ENCODE measurements around the gene BMS1.
A peak's percentile ranks its signal among the peaks of the same experiment; 100 is the strongest.
"Not testable (repeated sequence)": the region's sequence is repeated elsewhere in the genome, so short reads cannot be mapped to it uniquely, and the experiment has no call there.

Gene BMS1, protein sequence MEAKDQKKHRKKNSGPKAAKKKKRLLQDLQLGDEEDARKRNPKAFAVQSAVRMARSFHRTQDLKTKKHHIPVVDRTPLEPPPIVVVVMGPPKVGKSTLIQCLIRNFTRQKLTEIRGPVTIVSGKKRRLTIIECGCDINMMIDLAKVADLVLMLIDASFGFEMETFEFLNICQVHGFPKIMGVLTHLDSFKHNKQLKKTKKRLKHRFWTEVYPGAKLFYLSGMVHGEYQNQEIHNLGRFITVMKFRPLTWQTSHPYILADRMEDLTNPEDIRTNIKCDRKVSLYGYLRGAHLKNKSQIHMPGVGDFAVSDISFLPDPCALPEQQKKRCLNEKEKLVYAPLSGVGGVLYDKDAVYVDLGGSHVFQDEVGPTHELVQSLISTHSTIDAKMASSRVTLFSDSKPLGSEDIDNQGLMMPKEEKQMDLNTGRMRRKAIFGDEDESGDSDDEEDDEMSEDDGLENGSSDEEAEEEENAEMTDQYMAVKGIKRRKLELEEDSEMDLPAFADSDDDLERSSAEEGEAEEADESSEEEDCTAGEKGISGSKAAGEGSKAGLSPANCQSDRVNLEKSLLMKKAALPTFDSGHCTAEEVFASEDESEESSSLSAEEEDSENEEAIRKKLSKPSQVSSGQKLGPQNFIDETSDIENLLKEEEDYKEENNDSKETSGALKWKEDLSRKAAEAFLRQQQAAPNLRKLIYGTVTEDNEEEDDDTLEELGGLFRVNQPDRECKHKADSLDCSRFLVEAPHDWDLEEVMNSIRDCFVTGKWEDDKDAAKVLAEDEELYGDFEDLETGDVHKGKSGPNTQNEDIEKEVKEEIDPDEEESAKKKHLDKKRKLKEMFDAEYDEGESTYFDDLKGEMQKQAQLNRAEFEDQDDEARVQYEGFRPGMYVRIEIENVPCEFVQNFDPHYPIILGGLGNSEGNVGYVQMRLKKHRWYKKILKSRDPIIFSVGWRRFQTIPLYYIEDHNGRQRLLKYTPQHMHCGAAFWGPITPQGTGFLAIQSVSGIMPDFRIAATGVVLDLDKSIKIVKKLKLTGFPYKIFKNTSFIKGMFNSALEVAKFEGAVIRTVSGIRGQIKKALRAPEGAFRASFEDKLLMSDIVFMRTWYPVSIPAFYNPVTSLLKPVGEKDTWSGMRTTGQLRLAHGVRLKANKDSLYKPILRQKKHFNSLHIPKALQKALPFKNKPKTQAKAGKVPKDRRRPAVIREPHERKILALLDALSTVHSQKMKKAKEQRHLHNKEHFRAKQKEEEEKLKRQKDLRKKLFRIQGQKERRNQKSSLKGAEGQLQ

DNA sequence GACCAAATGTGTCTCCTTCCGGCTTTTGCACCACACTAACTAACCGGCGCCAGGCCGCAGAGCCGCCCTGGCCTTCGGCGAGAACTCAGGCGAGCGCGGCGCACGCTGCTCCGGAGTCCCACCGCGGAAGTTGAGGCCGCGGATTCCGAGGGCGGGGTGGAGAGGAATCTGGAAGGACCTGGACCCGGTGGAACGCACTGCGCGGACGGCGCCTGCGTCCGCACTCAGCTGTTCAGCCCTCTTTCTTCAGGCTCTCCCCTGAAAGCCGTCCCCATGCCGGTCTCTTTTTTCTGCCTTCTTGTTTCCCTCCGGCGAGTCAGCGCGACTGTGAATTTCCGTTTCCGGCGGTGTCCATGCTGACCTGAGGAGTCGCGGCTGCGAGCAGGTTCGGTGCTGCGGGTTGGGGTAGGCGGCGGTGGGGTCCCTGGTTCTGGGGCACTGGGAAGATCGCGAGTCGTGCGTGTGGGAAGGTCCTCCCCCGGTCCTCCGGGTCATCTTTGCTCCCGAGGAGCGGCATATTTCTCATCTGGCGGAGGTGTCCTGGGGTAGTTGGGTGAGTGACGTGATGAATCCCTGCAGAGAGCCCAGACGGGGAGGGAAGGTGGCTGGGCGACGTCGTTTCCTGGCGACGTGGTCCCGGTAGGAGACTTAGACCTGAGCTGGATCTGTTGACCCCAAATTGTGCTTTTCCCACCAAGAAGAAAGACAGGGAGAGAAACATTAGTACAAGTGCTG, at the start of gene BMS1:
TSS of gene BMS1 (plus strand) at position 350 of the 735 bp plus-strand sequence. CDS start 1,600 bp downstream, outside the sequence.
- DNase-seq: peak; percentile 87
- peak; percentile 94 for ATAC-seq

DNA sequence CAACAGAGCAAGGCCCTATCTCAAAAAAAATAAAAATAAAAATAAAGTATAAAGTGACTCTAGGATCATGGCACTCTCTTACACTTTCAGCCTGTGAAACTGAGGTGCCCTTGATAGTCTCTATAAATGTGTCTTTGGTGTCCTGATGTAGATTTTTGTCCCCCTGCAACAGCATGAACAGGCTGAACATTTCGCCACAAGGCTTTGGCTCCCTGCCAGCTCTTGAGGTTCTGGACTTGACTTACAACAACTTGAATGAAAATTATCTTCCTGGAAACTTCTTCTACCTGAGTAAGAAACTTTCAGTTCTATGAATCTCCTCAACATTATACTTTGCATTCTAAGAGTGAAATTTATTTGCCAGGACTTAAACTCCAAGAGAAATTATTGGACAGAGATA, 48.1 kb upstream of the BMS1 start:
- ATAC-seq: no peak
- peak; percentile 5 for DNase-seq

DNA sequence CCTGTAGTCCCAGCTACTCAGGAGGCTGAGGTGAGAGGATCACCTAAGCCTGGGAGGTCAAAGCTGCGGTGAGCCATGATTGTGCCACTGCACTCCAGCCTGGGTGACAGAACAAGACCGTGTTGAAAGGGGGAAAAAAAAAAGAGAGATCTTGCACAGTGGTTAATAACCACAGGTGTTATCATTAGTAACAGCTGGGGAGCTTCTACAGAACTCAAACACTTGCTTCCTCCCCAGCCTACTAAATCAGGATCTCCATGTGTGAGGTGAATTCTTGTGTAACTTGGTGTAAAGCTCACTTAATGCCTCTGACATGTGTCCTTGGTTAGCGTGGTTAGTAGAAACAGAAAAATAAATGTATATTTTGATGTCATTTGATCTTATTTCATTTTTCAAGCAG, 43.9 kb upstream of the BMS1 start:
- ATAC-seq: no peak
- no peak for DNase-seq

DNA sequence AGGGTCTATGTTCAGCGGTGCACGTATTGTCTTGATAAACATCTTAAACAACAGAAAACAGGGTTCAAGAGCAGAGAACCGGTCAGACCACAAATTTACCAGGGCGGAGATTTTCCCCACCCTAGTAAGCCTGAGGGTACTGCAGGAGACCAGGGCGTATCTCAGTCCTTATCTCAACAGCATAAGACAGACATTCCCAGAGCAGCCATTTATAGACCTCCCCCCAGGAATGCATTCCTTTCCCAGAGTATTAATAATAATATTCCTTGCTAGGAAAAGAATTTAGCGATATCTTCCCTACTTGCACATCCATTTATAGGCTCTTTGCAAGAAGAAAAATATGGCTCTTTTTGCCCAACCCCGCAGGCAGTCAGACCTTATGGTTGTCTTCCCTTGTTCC, 41.1 kb upstream of the BMS1 start:
- not testable (repeated sequence) for DNase-seq, ATAC-seq

DNA sequence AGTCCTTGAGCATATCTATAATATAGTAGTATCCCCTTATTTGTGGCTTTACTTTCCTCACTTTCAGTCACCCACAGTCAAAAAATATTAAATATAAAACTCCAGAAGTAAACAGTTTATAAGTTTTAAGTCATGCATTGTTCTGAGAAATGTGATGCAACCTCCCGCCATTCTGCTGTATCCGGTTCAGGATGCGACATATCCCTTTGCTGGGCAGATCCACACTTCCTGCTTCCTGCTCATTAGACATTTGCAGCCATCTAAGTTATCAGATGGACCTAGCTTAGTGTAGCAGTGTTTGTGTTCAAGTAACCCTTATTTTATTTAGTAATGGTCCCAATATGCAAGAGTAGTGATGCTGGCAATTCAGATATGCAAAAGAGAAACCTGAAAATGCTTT, 38.9 kb upstream of the BMS1 start:
- ATAC-seq (no peak), DNase-seq (no peak)

DNA sequence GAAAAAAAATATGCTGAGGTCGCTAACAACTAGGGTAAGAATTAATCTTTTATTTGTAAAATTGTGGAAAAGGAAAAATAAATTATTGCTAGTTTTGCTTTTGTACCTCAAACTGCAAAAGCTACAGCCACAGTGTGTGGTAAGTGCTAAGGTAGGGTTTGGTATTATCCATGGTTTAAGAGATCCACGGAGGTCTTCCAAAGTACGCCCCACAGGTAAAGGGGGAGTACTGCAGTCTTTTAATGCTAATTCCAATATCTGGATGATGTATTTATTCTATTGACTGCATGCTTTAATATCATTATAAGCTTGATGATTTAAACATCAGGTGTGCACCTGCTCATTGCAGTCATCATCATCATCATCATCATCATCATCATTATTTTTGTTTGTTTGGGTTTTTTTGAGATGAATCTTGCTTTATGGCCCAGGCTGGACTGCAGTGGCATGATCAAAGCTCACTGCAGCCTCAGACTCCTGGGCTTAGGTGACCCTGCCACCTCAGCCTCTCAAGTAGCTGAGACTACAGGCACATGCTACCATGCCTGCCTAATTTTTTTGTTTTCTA, 38.4 kb upstream of the BMS1 start:
- ATAC-seq (no peak), DNase-seq (no peak)

DNA sequence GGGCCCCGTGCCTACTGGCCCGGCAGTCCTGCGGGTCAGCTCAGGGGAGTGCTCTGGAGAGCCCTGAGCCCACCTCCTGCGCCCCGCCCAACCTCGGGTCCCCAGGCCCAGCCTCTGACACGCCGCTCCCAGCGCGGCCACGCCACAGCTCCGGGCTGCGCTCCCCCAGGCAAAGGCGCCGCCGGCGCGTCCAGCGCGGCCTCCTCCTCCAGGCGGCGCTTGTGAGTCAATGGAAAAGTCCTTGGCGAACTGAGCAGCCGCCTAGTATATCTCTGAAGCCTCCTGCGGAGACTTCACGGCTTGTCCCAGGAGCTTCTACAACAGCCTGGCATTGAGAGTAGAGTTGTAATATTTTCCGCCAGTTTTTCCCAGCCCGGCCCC, 29.5 kb upstream of the BMS1 start:
- peak; percentile 79 for ATAC-seq
- peak; percentile 85 for DNase-seq

DNA sequence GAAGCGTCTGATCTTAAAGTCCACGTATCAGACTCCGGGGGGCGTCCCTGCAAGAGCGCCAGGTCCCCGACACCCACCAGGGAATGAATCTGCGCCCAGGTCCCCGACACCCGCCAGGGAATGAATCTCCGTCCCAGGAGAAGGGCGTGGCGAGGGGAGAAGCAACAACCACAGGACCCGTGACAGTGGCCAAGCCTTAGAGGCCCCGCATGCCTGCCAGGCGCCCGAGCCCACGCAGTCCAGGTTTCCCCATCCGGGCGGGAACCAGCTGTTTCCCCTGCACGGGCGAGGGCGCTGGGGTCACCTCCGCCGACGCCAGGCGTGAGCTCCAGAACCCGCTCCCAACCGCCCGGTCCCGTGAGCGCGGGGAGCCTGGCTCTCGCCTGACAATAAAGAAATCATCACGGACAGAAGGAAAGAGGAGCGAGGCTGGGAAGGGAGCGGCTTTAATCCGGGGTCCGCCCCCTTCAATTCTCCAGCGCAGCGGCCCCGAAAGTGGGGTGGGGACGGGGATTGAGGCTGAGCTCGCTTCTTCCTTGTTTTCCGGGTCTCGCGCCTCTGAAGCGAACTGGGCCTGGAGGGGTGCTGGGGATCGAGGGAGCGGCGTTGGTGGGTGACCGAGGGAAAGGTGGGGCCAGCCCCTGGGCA, 29.0 kb upstream of the BMS1 start:
- DNase-seq: peak; percentile 22
- ATAC-seq: peak; percentile 14

DNA sequence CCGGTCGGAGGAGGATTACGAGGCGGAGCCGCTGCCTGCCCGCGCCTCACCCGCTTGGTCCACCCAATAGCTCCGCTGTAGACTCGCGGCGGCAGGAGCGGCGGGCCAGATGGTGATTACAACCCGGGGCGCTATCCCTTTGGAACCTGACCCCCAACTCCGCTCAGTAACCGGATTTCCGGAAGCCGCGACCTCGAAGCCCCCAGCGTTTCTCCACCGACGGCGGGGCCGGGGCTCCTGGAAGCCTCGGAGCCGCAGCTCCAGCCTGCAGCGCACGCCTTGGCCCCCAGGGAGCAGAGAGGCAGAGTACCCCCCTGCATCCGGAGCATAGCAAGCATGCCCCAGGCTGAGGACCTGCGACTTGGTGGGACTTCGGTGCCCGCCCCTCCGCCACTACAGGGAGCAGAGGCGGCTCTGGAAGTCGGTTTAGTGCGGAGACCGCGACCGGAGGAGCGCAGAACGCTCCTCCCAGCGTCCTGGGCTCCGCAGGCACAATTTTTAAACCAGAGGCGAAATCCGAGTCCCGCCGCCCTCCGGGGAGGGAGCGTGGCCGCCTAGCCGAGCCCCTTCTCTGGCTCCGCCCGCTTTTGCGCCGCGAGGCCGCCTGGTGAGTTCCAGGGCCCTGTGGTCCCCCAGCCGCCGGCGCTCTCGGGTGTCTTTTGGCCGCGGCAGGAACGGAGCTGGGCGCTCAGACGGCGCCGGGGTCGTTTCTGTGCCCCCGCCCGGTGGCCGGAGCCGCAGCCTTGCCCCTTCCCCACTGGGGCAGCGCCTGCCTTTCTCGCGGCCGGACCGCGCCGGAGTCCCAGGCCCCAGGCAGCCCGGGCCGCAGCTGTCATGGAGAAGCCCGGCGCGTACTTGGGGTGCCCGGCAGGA, 28.2 kb upstream of the BMS1 start:
- peak; percentile 32 for ATAC-seq
- peak; percentile 37 for DNase-seq

DNA sequence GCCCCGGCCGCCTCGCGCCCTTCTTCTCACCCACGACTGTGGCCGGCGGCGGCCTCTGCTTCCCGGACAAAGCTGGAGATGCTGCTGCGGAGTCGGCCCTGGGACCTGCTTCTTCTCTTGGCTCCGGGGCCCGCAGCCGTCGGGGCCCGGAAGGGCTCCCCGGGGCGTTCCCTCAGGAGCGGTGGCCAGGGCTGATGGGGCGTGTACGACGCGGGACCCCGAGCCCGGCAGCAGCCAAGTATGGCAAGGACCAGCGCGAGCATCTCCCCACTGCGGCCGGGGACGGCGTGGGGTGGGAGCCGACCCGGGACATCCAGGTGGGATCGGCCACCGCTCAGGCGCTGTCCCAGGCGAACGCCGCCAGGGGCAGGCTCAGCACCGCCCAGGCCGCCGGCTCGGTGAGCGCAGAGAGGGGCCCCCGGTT, 27.6 kb upstream of the BMS1 start:
- DNase-seq (peak; percentile 10), ATAC-seq (no peak)

DNA sequence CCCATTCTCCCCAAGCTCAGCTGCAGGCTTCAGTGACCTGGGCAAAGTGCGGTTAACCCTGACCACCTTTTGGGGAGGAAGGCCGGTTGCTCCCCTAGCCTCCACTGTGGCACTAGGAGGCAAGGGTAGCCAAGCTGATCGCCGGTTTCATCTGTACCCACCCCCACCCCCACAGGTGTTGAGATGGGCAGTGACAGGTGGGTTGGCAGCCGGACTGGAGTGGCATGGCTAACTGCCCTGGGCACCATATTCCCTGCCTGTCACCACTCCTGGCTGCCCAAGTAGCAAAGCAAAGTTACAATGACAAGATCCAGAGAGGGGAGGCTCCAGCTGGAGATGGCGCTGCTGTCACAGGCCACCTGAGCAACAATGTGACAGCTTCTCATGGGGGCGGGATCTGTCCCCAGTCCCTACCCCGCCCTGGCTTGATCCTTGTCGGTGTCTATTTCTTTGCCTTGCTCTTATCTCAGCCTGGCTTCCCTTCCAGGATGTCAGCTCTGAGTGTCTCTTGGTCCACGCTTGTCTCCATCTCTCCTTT, 27.0 kb upstream of the BMS1 start:
- no peak for ATAC-seq
- DNase-seq: no peak

DNA sequence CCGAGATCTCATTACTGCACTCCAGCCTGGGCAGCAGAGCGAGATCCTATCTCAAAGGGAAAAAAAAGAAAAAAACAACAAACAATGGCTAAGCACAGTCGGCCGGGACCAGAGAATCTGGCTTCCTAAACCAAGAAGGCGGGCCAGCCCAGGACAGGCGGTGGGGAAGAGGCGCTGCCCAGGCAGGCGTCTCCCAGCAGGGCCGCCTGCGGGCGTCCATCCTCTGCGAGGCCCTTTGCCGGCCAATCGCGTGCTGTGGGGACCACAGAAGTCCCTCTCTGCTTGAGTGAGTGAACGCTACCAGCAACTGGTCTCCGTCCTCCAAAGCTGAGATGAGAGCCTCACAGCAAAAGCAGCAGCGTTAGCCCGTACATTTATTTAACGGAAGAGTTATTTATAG, 14.7 kb upstream of the BMS1 start:
- DNase-seq: no peak
- no peak for ATAC-seq

DNA sequence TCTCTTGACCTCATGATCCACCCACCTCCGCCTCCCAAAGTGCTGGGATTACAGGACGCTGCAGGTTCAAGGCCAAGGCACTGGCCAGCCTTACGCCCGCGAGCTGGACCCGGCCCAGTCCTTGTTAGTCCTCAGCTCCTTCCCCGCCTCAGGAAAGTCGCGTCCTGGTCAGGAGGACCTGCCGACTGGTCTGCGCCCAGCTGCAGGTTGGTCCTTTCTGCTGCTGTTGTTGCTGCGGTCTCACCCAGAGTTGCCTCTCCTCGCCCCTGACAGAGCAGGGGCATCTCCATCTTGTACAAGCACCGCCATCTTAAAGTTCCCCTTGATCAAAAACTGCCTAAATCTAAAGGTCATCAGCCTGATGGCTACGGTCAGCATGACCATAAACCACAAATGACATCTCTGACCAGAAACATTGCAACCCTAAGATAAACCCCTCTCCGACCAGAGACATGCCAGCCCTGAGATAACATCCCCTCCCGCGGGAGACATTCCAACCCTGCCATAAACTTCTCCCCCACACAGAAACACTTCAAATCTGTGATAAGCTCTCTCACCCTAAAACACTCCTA, 13.9 kb upstream of the BMS1 start:
- ATAC-seq (no peak), DNase-seq (no peak)

DNA sequence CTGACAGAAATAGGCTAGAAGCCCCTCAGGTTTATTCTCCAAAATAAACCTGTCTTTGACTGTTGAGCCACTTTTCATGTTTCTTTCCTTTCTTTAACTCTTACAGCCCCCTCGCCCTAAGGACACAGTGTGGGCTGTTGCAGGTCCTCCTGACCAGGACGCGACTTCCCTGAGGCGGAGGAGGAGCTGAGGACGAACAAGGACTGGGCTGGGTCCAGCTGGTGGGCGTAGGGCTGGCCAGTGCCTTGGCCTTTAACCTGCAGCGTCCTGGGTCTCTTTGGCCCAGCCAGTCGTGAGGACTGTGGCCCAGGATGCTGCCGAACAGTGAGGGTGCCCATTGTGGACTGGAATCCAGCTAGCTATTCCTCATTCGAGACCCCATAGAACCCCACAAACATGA, 13.4 kb upstream of the BMS1 start:
- ATAC-seq (no peak), DNase-seq (no peak)

DNA sequence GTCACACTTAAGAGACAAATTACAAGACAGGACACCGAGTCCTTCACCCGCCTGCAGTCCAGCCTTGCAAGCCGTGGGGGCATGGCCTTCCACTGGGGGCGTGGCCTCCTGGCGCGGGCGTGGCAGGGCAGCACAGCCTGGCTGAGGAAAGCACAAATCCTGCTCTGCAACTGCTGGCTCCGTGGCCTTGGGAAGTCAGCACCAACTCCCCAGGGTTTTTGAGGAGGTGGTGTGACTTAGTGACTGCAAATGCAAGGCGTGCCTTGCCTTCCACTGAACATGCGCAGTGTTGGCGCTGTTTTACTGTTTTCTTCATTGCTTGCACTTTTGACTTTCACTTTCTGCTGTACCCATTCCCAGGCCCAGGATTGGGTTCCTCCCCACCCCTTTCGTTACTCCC, 12.9 kb upstream of the BMS1 start:
- ATAC-seq: no peak
- DNase-seq: no peak

DNA sequence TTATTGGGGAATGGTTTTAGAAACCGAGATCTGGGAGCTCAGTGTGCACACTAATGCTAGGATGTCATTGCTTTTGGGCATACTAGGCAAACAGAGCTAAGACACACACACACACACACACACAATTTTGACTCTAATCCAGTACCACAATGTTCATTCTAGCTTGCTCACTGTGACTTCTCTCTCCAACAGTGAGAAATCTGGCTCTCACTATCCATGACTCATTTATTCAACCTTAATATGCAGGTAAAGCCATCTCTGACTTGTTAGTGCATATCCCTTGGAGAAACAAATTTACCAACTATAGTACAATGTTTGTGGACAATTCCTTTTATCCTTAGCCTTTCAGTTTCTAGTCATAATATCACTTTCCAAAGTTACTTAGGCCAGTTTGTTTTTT, 5.9 kb upstream of the BMS1 start:
- DNase-seq (no peak), ATAC-seq (no peak)

DNA sequence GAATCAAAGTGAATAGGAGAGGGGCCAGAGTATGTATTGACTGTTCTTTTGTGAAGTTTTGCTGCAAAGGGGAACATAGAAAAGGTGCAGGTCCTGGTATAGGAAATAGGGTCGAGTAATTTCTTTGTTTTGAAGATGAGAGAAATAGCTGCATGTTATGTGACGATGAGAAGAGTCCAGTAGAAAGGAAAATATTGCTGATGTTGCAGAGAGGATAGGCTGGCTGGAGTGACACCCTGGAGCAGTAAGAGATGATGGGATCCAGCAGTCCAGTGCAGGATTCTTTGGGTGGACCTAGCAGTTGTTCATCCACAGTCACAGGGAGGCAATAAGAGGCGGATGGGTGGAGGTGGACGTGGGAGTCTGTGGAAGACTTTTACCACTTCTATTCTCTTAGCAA, 2.1 kb upstream of the BMS1 start:
- DNase-seq (no peak), ATAC-seq (no peak)

DNA sequence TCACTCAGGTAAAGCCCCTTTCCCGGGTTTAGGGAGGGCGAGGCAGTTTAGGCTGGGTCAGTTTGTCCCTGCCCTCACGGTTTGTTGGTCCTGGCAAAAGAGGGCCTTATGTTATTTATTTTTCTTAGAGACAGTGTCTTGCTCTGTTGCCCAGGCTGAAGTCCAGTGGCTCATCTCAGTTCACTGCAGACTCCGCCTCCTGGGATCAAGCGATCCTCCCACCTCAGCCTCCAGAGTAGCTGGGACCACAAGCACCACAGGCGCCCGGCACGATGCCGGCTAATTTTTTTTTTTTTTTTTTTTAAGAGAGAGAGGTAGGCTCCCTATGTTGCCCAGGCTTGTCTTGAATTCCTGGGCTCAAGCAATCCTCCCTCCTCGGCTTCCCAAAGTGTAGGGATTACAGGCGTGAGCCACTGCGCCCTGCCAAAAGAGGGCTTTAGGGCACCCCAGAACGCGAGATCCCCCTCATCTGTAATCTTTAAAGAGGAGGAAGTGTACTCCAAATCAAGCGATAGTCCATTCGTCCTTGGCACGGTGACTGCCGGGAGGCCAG, 626 bp upstream of the BMS1 start:
- DNase-seq (peak; percentile 16), ATAC-seq (no peak)

DNA sequence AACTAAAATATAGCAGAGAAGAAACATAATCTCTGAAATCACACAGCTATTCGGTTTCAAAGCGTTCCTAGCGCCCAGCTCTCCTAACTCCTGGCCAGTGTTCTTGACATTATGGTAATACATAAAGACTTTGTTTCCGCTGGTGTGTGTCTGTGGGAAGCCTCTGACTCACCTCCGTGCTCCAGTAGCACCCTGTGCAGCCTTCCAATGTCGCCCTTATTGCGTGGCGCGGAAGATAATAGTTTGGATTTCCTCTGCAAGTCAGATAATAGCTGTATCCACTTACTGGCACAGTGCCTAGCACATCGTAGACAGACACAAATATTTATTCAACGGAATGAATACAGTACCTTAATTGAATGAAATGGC, 570 bp downstream of the BMS1 start:
- ATAC-seq (peak; percentile 53), DNase-seq (peak; percentile 30)
